Gastrocnemius medialis (tissue), 4 donors: ENCODE results near the gene CSNK1G1. TPM values are rescaled to one million over a fixed set of nuclear protein-coding genes. Genes with fewer than 3 reads are reported as not detected.

Experiments
- ATAC-seq, 2 donors: fragments of 150-250 bp; one replicate each; pipeline ENCODE4 v1.9.1; 2016
- DNase-seq, 2 donors: peaks; one replicate each; pipeline ENCODE4 v3.0.0-alpha.2; 2019
- H3K27ac ChIP-seq, 4 donors: fragments of 200-600 bp; sonication (generic); 1 replicate in 1 of 4; 2 replicates in 3 of 4; pipeline ENCODE4 v1.5.1; 2016 to 2018; ENCODE audit warnings: mild to moderate bottlenecking in 2 of 4, moderate library complexity in 1 of 4
- H3K27me3 ChIP-seq, 3 donors: fragments of 200-600 bp; sonication (generic) in 2 of 3; 1 replicate in 1 of 3; 2 replicates in 2 of 3; pipeline versions ENCODE4 v1.5.1 to v1.6.0; 2016 to 2019; ENCODE audit warnings: mild to moderate bottlenecking in 1 of 3, moderate library complexity in 1 of 3
- H3K36me3 ChIP-seq, 2 donors: fragments of 200-600 bp; sonication (generic) in 1 of 2; one replicate each; pipeline ENCODE4 v1.5.1; 2017 to 2018
- H3K4me1 ChIP-seq, 2 donors: fragments of 200-600 bp; sonication (generic) in 1 of 2; one replicate each; pipeline ENCODE4 v1.5.1; 2016 to 2017; ENCODE audit warnings: mild to moderate bottlenecking in 2 of 2
- H3K4me3 ChIP-seq, 4 donors: fragments of 200-600 bp; sonication (generic) in 3 of 4; 1 replicate in 1 of 4; 2 replicates in 3 of 4; pipeline ENCODE4 v1.5.1; 2016 to 2019; ENCODE audit warnings: mild to moderate bottlenecking in 2 of 4
- H3K9me3 ChIP-seq, 3 donors: fragments of 200-600 bp; sonication (generic) in 2 of 3; 1 replicate in 1 of 3; 2 replicates in 2 of 3; pipeline ENCODE4 v1.5.1; 2016 to 2019
- CTCF ChIP-seq, 5 experiments: fragments of 450-650 bp in 3 of 5; fragments of 200-600 bp in 2 of 5; sonication (generic) in 2 of 5; IDR thresholded peaks in 4 of 5; conservative IDR thresholded peaks in 1 of 5; 1 replicate in 4 of 5; 2 replicates in 1 of 5; pipeline ENCODE4 v1.5.1; 2016 to 2019; ENCODE audit warnings: antibody characterized with exemption in 5 of 5, mild to moderate bottlenecking in 3 of 5, moderate library complexity in 3 of 5
- POLR2A ChIP-seq, 2 donors: fragments of 450-650 bp; IDR thresholded peaks; one replicate each; pipeline ENCODE4 v1.6.1; 2017; ENCODE audit warnings: antibody characterized with exemption in 2 of 2, mild to moderate bottlenecking in 2 of 2, moderate library complexity in 2 of 2
- in situ Hi-C, 4 donors: fragments of 200-750 bp; cut with MboI; loops; one replicate each; pipeline versions ENCODE4 v1.15.0 to v1.8.0; 2017; ENCODE audit warnings: low sequenced_read_pairs in 4 of 4
- intact Hi-C: fragments of 100-400 bp; cut with DNase I; formaldehyde crosslinking; loops from one replicate; pipeline ENCODE4 v1.15.1; 2023; ENCODE audit warnings: low total_unique reads
- total RNA-seq, 4 donors: library from RNA; depleted of rRNA; stranded (reverse); fragments of >200 nt; gene quantifications; one replicate each; pipeline versions ENCODE4 v1.1.0 to v1.2.3, GENCODE V29; 2016

The CSNK1G1 gene
- total RNA-seq, 4 donors from 2014 or later, result 5.3 to 26.6 (median 6.5) TPM

- Histone ChIP-seq H3K9me3 (no peaks in the 10 kb centered on the region), H3K27me3 (peaks cover 12 to 19% (median 18%) of the 10 kb centered on the region in 3 donors), H3K36me3 (peaks cover 0 to 17% of the 10 kb centered on the region in 2 donors), H3K27ac (no peak overlapping the region), H3K4me3 (no peak overlapping the region), H3K4me1 (peaks cover 12 to 24% of the 10 kb centered on the region in 2 donors)
- ATAC-seq (no peak), DNase-seq (no peak)
- in situ Hi-C loops (no loop called here), intact Hi-C loops (no loop called here)
- TF ChIP-seq POLR2A (IDR thresholded peaks at IDR 0.05) (no peak), CTCF (IDR thresholded peaks at IDR 0.05 in 4 of 5, conservative IDR thresholded peaks at IDR 0.05 in 1 of 5) (no peak)
Measured at GRCh38 chr15:64148581-64148980, 207.4 kb downstream of the CSNK1G1 start.

GRCh38 chr15:64148168-64148567 is 207.8 kb downstream of the CSNK1G1 start:
- Histone ChIP-seq H3K4me1 (peaks cover 12 to 20% of the 10 kb centered on the region in 2 donors), H3K27me3 (peaks cover 12 to 19% (median 18%) of the 10 kb centered on the region in 3 donors), H3K27ac (no peak overlapping the region), H3K36me3 (peaks cover 0 to 21% of the 10 kb centered on the region in 2 donors), H3K4me3 (no peak overlapping the region), H3K9me3 (no peaks in the 10 kb centered on the region)
- ATAC-seq (no peak), DNase-seq (no peak)
- TF ChIP-seq CTCF (IDR thresholded peaks at IDR 0.05 in 4 of 5, conservative IDR thresholded peaks at IDR 0.05 in 1 of 5), result no peak
- TF ChIP-seq POLR2A (IDR thresholded peaks at IDR 0.05), result no peak
- in situ Hi-C loops, result no loop called here
- intact Hi-C loops, result no loop called here

- no peak overlapping the region for H3K27ac ChIP-seq
- no peak for DNase-seq
- in situ Hi-C loops, result no loop called here
Measured at GRCh38 chr15:64146885-64147681, 208.9 kb downstream of the CSNK1G1 start.

GRCh38 chr15:64146520-64146884 is 209.5 kb downstream of the CSNK1G1 start:
- Histone ChIP-seq H3K27ac (no peak overlapping the region), H3K4me3 (no peak overlapping the region), H3K9me3 (no peaks in the 10 kb centered on the region), H3K4me1 (peaks cover under 1 to 5% of the 10 kb centered on the region in 2 donors), H3K36me3 (peaks cover 0 to 26% of the 10 kb centered on the region in 2 donors), H3K27me3 (peaks cover 3 to 8% (median 6%) of the 10 kb centered on the region in 3 donors)
- in situ Hi-C loops, result no loop called here
- no peak for ATAC-seq
- no peak for DNase-seq
- no peak for TF ChIP-seq CTCF (IDR thresholded peaks at IDR 0.05 in 4 of 5, conservative IDR thresholded peaks at IDR 0.05 in 1 of 5)
- no peak for TF ChIP-seq POLR2A (IDR thresholded peaks at IDR 0.05)
- intact Hi-C loops, result no loop called here

More at GRCh38 chr15:64146885-64147681, 208.9 kb downstream of the CSNK1G1 start:
- H3K36me3 ChIP-seq, result peaks cover 0 to 23% of the 10 kb centered on the region in 2 donors
- no peak overlapping the region for H3K4me3 ChIP-seq
- intact Hi-C loops, result no loop called here
- no peak for ATAC-seq
- H3K27me3 ChIP-seq, result peaks cover 5 to 11% (median 11%) of the 10 kb centered on the region in 3 donors
- H3K9me3 ChIP-seq, result no peaks in the 10 kb centered on the region
- TF ChIP-seq CTCF (IDR thresholded peaks at IDR 0.05 in 4 of 5, conservative IDR thresholded peaks at IDR 0.05 in 1 of 5) (no peak), POLR2A (IDR thresholded peaks at IDR 0.05) (no peak)
- H3K4me1 ChIP-seq, result peaks cover 6 to 11% of the 10 kb centered on the region in 2 donors
